Keratinocyte (primary cell): Measurements from ENCODE around the gene SUN3. TPM values are rescaled to one million over a fixed set of nuclear protein-coding genes. Genes with fewer than 3 reads are reported as not detected.

ENCODE experiments used
- DNase-seq: peaks from one replicate; pipeline ENCODE4 v3.0.0-alpha.2; 2011; ENCODE audit warnings: low read depth, missing footprints, low spot score
- FAIRE-seq: peaks from 2 replicates; lab custom pipeline; 2011; peaks lifted over from hg19 to GRCh38; lab: Jason Lieb, UNC
- H2AFZ ChIP-seq: 2 replicates; pipeline ENCODE4 v1.6.0; 2012; ENCODE audit warnings: low read length, control low read depth, inconsistent platforms; ENCODE audit not compliant: control insufficient read depth
- H3K27ac ChIP-seq: 2 replicates; pipeline ENCODE4 v1.5.1; 2011; ENCODE audit warnings: low read length; ENCODE audit not compliant: control insufficient read depth, insufficient read depth
- H3K27me3 ChIP-seq: 3 replicates; pipeline ENCODE4 v1.6.0; 2011; ENCODE audit warnings: low read length; ENCODE audit not compliant: control insufficient read depth, insufficient read depth; ENCODE audit errors: extremely low read depth
- H3K36me3 ChIP-seq, 2 experiments: 2 replicates in 1 of 2; 3 replicates in 1 of 2; pipeline ENCODE4 v1.5.1; 2011; ENCODE audit warnings: low read length in 2 of 2, mild to moderate bottlenecking in 1 of 2; ENCODE audit not compliant: control insufficient read depth in 2 of 2, insufficient read depth in 2 of 2; ENCODE audit errors: extremely low read depth in 1 of 2
- H3K4me1 ChIP-seq: 3 replicates; pipeline ENCODE4 v1.5.1; 2011; ENCODE audit warnings: low read length; ENCODE audit not compliant: control insufficient read depth, insufficient read depth; ENCODE audit errors: extremely low read depth
- H3K4me2 ChIP-seq: 3 replicates; pipeline ENCODE4 v1.6.0; 2011; ENCODE audit warnings: low read depth, low read length; ENCODE audit not compliant: control insufficient read depth, insufficient read depth; ENCODE audit errors: extremely low read depth
- H3K4me3 ChIP-seq, 3 experiments: fragments of 200-600 bp in 1 of 3; sonication (generic) in 1 of 3; 2 replicates in 2 of 3; 3 replicates in 1 of 3; pipeline ENCODE4 v1.5.1; 2011 to 2016; ENCODE audit warnings: low read length in 3 of 3, mild to moderate bottlenecking in 3 of 3, control low read depth in 2 of 3, inconsistent platforms in 1 of 3, low read depth in 1 of 3, mixed read lengths in 1 of 3, mixed run types in 1 of 3, moderate library complexity in 1 of 3; ENCODE audit not compliant: control insufficient read depth in 2 of 3, insufficient read depth in 2 of 3; ENCODE audit errors: extremely low read depth in 1 of 3
- H3K79me2 ChIP-seq: 2 replicates; pipeline ENCODE4 v1.6.0; 2012; ENCODE audit warnings: low read length; ENCODE audit not compliant: control insufficient read depth, insufficient read depth
- H3K9ac ChIP-seq: 3 replicates; pipeline ENCODE4 v1.6.0; 2011; ENCODE audit warnings: low read length; ENCODE audit not compliant: control insufficient read depth, insufficient read depth; ENCODE audit errors: extremely low read depth
- H3K9me1 ChIP-seq: 3 replicates; pipeline ENCODE4 v1.6.0; 2011; ENCODE audit warnings: low read length; ENCODE audit not compliant: control insufficient read depth, insufficient read depth; ENCODE audit errors: extremely low read depth
- H3K9me3 ChIP-seq: 2 replicates; pipeline ENCODE4 v1.5.1; 2012; ENCODE audit warnings: low read depth, low read length; ENCODE audit not compliant: control insufficient read depth
- H4K20me1 ChIP-seq: 3 replicates; pipeline ENCODE4 v1.6.0; 2011; ENCODE audit warnings: low read length; ENCODE audit not compliant: control insufficient read depth, insufficient read depth; ENCODE audit errors: extremely low read depth
- CTCF ChIP-seq, 3 experiments: IDR thresholded peaks in 1 of 3; conservative IDR thresholded peaks in 1 of 3; optimal IDR thresholded peaks in 1 of 3; 2 replicates in 2 of 3; 3 replicates in 1 of 3; pipeline versions ENCODE3 to v1.5.1; 2011; ENCODE audit warnings: low read length in 3 of 3, mild to moderate bottlenecking in 3 of 3, moderate library complexity in 2 of 3, control low read depth in 1 of 3, inconsistent platforms in 1 of 3; ENCODE audit not compliant: insufficient read depth in 2 of 3; ENCODE audit errors: extremely low read depth in 1 of 3
- EZH2 ChIP-seq: IDR thresholded peaks from one replicate; pipeline ENCODE4 v1.6.1; 2012; ENCODE audit warnings: inconsistent platforms, mild to moderate bottlenecking, low read length, moderate library complexity
- dilution Hi-C: fragments of 300-500 bp; cut with MboI; formaldehyde crosslinking; loops from one replicate; pipeline ENCODE4 v1.7.0; 2020; ENCODE audit warnings: low sequenced_read_pairs; ENCODE audit not compliant: extremely low pct_ligation_motif_present
- polyA plus RNA-seq, 5 experiments: library from polyadenylated mRNA; depleted of rRNA in 3 of 5; stranded (reverse) in 3 of 5; stranded (forward) in 1 of 5; unstranded in 1 of 5; fragments of >200 nt; gene quantifications; 1 replicate in 1 of 5; 2 replicates in 3 of 5; 3 replicates in 1 of 5; pipeline versions ENCODE4 v1.2.1 to v1.2.3, GENCODE V29; 2011 to 2012; ENCODE audit warnings: missing spikeins in 2 of 5, low read depth in 1 of 5, low replicate concordance in 1 of 5

SUN3 gene
- polyA plus RNA-seq, 1 donor (not counting 4 experiments of a cell fraction or from before 2014, with no cell fraction given) = not detected

GRCh38 chr7:47967708-47968107 is 61.2 kb downstream of the SUN3 start:
- Histone ChIP-seq H3K9me1 (no peaks in the 10 kb centered on the region), H2AFZ (no peak overlapping the region), H3K9me3 (no peaks in the 10 kb centered on the region), H3K79me2 (no peaks in the 10 kb centered on the region), H3K27me3 (no peaks in the 10 kb centered on the region), H3K27ac (no peak overlapping the region), H3K36me3 (peaks cover 38 to 44% of the 10 kb centered on the region in 2 experiments), H3K4me3 (no peak overlapping the region), H3K9ac (no peak overlapping the region), H3K4me1 (no peaks in the 10 kb centered on the region), H3K4me2 (no peak overlapping the region), H4K20me1 (no peaks in the 10 kb centered on the region)
- no peak for DNase-seq
- dilution Hi-C loops = no loop called here
- FAIRE-seq = no peak
- TF ChIP-seq CTCF (optimal IDR thresholded peaks at IDR 0.05 in 1 of 3, IDR thresholded peaks at IDR 0.05 in 1 of 3, conservative IDR thresholded peaks at IDR 0.05 in 1 of 3; ENCODE audit: extremely low read depth in 1 of 3, insufficient read depth in 2 of 3, low read length in 3 of 3) (no peak), EZH2 (no peak)

DNA sequence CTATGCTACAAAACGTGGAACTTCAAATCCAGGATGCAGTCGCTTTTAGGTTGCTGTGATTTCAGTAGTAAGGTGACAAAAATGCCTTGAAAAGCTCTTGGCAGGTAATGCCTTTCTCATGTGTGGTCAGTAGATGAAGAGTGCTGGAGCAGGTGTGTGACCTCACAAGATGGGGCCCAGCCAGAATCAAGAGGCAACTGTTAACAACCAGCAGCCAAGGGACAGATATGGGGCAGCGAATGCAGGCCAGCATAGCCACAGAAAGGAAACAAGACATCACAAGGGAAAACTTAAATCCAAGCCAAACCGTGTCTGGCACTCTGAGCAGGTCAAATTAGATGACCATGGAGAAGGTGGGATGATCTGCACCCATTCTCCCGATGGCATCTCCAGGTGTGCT is 61.8 kb downstream of the SUN3 start:
- no peaks in the 10 kb centered on the region for H3K79me2 ChIP-seq
- H3K9me3 ChIP-seq = no peaks in the 10 kb centered on the region
- no peaks in the 10 kb centered on the region for H3K4me1 ChIP-seq
- no peak for DNase-seq
- no peak for FAIRE-seq
- peaks cover 38 to 44% of the 10 kb centered on the region in 2 experiments for H3K36me3 ChIP-seq
- no peaks in the 10 kb centered on the region for H3K9me1 ChIP-seq
- no peak overlapping the region for H2AFZ ChIP-seq
- no peak overlapping the region for H3K4me3 ChIP-seq
- TF ChIP-seq CTCF (optimal IDR thresholded peaks at IDR 0.05 in 1 of 3, IDR thresholded peaks at IDR 0.05 in 1 of 3, conservative IDR thresholded peaks at IDR 0.05 in 1 of 3; ENCODE audit: extremely low read depth in 1 of 3, insufficient read depth in 2 of 3, low read length in 3 of 3) = no peak
- TF ChIP-seq EZH2 = no peak
- H3K4me2 ChIP-seq = no peak overlapping the region
- no peak overlapping the region for H3K9ac ChIP-seq
- no peaks in the 10 kb centered on the region for H3K27me3 ChIP-seq
- H3K27ac ChIP-seq = no peak overlapping the region
- H4K20me1 ChIP-seq = no peaks in the 10 kb centered on the region
- dilution Hi-C loops = no loop called here
